HG03520 (cell line): ENCODE data around the gene TPMT.
"Not testable (repeated sequence)": the region's sequence is repeated elsewhere in the genome, so short reads cannot be mapped to it uniquely, and the experiment has no call there.

Experiments
- ATAC-seq: cut with Tn5 transposase; IDR thresholded peaks from one replicate; pipeline ENCODE4 v1.9.1; 2021; ENCODE audit warnings: mild to moderate bottlenecking, moderate library complexity; ENCODE audit not compliant: unreplicated experiment

TPMT gene

DNA sequence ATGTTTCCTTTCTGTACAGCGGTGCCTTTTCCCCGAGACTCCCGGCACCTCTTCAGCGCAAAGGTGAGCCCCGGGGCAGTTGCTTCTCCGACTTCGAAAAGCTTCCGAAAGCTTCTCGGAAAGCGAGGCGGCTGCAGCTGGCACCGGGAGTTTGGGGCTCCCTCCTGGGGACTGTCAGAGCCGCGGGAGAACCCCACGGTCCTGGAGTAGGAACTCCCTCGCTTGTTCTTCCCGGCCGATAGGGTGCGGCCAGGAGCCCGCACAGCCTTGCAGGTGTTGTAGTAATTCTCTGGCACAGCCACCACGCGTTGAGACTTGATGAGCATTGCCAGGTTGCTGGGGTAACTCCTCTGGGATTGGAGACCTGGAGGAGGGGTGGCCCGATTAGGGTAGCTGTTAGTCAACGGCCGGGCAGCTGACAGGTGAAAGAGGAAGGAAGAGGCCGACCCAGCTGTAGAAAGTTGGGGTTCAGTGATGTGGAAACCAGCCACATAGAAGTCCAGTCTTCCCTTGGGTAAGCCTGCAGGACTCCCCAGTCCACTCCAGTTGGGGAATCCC is 1.1 kb upstream of the TPMT start:
- peak; percentile 28 for ATAC-seq

DNA sequence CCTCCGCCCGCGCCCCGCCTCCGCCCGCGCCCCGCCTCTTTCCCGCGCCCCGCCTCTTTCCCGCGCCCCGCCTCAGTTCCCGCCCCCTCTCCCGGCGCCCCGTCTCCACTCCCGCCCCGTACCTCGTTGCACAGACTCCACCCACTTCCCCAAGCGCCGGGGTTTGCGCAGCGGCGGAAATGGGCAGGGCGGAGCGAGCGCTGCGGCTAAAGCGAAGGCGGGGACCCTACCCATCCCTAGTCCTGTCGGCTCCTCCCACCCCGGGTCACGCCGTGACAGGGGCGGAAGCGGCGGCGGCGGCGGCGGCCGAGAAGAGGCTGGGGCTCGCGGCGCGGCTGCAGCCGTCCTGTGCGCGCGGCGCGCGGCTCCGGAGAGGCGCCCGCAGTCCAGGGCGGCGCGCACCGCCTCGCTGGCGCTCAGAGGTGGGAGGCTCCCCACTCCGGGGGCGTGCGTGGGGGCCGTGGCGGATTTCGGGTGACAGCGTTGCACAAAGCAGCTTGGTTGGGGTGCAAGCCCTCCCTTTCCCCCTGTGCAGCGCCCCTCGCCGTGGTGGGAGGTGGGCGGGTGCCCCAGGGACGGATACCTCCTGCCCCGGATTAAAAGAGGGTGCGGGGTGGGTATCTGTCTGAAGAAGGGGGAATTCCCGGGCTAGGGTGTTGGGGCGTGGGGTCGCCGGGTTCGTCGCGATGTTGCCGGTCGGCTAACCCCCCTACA is 430 bp upstream of the TPMT start, which contains the start of gene KDM1B:
KDM1B (plus strand) TSS at position 273 of the 714 bp plus-strand sequence. CDS start 4,474 bp downstream, outside the sequence.
- ATAC-seq: peak; percentile 90

DNA sequence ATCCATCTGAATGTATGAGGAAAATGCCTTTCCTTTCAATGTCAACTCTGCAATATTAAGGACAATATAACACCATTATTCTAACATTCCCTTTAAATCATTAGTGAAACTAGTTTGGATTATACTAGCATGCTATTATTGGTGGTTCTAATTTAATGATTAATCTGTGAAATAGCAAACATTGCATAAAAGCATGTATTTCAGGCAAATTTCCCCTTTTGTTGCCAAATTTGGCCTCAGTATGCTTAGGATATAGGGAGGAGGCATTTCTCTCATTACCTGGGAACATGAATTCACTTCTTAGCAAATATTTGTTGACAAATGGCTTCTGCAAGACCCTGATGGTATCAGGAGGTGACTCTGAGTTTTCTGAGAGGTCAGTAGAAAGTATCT is 1.6 kb downstream of the TPMT start:
- ATAC-seq: no peak

DNA sequence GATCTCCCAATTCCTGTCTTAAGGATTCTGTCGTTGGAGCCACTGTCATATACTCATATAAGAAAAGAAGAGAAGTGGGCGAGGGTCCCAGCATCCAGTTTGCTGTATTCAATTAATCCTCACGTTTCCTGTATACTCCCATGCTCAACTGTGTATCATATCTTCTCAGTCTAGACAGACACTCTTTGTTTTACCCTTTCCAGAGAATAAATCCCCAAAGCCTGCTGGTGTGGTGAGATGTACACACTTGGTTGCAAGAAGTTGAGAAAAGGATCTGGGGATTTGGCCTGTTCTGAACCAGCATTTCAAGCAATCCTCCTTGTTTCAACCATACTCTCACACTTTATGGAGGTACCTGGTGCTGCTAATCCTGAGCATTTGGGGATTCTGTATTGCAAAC is 3.1 kb downstream of the TPMT start:
- no peak for ATAC-seq

DNA sequence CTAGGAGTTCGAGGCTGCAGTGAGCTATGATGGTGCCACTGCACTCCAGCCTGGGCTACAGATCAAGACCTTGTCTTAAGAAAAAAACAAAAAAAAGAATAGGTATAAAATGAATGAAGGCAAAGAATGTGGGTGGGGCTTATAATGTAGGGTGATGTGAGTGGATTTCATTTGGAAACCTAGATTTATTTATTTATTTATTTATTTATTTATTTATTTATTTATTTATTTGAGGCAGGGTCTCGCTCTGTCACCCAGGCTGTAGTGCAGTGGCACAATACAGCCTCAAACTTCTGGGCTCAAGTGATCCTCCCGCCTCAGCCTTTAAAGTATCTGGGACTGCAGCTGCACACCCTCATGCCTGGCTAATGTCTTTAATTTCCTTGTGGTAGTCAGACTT is 3.5 kb downstream of the TPMT start:
- ATAC-seq: not testable (repeated sequence)

DNA sequence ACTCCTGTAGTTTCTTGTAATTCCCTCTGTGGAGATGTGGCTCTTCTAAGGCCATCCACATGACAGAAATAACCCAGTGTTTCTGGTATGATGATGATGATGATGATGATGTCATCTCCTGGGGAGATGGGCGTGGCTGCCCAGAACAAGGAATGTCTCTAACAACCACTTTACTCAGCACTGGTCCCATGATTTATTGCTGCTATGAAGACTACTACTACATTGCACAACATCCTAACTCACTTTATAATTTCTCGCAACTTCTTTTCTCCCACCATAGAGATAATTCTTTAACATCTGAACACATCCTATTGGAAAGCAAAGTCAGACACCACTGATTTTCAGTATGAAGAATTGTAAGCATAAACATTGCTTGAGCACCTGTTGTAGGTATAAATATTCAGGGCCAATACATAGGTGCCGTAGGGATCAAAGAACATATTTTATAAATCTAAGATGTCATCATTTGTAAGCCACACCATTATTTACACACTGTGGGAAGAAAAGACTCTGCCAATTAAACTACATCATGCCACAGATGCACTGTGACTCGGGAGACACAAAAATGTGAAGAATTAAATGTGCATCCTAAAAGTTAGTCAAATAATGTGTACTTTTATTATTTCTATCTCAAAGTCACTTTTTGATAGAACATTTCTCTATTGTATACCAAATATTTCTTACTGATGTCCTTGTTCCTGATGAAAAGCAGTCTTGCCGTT is 6.4 kb downstream of the TPMT start:
- no peak for ATAC-seq

DNA sequence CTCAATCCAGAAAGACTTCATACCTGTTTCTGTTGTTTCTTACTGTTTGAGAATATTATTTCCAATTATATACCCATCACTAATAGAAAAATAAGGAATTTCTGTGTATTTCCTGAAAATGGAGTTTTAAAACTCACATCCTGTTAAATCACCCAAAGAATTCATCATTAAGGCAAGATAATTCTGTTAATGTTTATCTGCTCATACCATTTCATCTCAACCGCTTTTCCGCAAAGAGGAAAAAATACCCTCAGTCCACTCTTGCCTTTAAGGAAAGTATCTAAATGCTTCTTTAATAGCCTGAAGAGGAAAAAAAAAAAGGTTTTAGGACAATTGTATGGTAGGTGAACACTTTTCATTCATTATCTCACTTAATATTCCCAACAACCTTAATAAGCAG is 7.3 kb downstream of the TPMT start:
- ATAC-seq: no peak

DNA sequence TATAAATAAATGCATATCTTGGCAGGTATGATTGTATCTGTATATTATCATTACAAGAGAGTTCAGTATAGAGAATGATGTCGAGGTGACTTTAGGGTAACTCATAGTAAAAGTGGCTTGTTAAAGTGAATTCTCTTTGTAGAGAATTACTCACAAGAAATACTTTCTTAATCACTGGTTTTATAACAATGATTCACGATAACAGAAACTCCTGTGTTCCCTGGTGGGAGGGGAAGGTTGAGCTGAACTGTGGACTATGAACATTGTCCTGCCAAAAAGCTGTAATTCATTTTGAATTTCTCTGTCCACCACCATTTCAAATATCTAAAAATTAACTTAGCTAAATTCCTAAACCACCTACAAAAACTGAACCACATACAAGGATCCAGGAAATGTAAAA is 7.7 kb downstream of the TPMT start:
- ATAC-seq: no peak

DNA sequence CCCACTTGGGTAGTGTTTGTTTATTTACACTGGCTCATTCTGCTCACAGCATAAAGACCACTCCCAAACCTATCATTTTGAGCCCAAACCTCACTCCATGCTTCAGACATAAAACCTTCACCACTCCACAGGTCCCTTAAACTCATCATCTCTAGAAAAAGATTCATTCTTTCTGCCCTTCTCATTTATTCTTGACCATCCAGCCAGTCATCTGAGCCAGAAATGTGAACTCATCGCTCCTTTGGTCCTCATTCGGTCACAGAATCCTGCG is 12.4 kb downstream of the TPMT start:
- no peak for ATAC-seq

DNA sequence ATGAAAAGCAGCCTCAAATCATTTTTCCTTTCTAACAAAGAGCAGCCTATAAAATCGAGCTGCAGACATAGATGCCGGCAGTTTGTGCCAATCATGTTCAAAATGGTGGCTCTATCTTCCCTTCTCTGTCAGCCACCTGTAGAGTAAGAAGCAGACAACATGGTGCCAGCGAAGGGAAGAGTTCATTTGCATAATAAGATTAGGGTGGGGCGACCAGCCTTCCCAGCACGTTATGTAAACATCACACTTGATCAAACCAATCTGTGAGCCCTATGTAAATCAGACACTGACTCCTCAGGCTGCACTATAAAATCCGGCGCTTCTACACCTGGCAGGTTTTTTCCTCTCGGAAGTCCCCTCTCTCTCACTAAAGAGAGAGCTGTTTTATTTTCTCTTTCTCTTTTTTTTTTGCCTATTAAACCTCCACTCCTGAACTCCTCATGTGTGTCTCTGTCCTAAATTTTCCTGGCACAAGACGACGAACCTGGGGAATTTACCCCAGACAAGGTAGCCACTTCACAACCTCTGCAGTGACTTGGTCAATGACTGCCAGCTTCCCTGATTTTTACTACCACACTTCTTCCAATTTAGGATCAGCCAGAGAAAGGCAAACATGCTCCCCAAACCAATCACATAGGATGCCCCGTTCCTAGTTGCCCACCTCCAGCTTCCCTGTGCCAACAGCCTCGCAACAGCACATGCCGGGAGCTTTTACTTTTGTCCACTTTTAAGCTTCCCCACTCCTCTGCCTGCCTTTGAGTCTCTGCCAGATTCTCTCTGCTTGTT is 12.9 kb downstream of the TPMT start:
- ATAC-seq: no peak

DNA sequence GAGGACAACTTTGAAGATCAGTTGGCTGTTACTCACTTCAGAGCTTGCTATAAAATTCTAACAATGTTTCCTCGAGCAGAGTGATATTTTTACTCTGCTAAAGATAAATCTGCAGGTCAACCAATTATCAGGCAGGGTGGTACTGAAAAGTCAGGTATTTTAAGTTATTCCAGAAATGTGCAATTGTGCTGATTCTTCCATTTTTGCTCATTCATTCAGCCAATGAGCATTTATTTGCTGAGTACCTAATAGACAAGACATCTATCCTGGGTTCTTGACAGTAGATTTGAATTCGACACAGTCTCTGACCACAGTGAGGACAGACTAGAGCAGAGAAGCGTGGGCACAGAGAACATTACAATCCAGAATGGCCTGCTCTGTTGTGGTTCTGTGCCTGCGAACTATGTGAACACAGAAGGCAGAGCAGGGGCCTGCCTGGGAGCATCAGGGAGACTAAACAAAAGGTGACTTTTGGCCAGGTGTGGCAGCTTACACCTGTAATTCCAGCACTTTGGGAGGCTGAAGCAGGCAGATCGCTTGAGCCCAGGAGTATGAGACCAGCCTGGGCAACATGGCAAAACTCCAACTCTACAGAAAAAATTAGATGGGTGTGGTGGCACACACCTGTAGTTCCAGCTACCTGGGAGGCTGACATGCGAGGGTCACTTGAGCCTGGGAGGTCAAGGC is 14.8 kb downstream of the TPMT start:
- ATAC-seq: no peak

DNA sequence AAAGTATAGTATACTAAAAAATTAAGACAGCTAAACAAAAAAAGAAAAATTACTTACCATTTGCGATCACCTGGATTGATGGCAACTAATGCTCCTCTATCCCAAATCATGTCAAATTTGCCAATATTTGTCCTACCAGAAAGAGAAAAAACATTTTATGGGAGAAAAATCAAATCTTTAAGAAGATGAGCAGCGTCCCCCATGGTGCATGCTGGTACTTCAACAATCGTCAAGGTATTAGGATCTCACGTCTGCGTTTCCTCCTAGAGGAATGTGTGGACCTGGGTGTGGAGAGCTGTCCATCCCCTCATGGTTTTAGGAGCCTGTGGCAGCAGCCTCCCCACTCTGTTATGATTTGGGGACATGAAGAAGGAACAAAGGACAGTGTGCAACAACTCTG is 16.0 kb downstream of the TPMT start:
- no peak for ATAC-seq

DNA sequence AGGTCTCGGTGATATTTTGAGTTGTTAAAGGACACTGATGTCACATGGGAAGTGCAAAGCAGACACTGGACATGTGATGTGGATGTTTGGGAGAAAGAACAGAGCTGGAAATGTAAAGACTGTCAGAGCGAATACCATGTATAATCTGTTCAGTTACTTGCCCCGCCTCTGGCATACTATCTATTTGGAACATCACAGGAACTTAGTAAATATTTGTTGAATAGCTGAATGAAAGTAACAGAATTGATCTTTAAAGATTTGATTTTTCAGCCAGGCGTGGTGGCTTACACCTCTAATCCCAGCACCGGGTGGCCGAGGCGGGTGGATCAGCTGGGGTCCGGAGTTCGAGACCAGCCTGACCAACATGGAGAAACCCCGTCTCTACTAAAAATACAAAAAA is 18.6 kb downstream of the TPMT start:
- no peak for ATAC-seq

DNA sequence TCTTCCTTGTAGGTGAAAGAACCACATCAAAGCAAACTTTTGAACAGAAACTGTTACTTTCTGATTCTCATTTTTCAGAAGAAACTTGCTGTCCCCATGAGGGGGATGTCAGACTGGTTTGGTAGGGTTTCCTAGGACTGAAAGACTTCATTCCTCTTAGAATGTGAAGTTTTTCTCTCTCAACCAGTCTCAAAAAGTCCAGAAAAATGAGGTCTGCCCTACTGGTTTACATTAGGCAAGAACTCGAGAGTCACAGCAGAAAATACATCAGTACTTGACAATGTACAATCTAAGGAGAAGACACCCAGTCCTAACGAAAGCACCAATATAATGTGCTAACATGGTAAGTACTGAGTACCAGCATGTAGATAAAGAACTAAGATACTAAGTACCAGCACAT is 19.7 kb downstream of the TPMT start:
- ATAC-seq: no peak

DNA sequence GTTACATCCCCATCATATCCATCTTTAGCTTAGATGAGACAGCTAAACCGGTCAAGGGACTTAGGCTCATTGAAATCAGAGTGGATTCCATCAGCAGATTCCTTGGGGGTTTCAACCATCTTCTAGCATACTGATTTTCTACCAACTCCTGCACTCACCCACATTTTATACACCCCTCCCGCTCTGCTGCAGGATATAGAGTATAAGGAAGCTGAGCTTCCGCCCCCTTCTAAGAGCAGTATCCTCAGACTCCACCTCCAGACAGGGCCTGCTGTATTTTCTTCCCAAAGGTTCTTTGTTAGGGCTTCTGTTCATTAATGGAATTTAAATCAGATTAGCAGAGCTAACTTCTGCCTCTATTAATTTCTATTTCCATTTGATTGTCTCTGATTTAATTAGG is 22.5 kb downstream of the TPMT start:
- no peak for ATAC-seq

DNA sequence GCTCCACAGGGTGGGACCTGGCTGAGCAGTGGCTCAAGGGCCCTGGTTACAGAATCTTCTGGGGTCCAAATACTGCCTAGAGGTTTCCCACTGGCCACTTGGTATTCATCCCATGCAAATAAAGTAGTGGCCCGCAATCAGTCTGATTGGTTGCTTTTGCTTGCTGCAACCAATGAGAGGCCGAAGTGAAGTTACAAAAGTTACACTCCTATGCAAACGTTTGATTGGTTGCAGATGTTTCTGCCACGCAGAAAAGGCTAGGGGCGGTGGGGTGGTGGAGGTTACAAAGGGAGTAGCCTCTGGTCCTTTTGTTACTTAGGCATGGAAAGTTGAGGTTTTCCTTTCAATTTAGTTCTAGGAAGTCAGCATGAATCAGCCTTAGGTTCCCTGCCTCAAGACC is 28.8 kb downstream of the TPMT start:
- ATAC-seq: no peak

DNA sequence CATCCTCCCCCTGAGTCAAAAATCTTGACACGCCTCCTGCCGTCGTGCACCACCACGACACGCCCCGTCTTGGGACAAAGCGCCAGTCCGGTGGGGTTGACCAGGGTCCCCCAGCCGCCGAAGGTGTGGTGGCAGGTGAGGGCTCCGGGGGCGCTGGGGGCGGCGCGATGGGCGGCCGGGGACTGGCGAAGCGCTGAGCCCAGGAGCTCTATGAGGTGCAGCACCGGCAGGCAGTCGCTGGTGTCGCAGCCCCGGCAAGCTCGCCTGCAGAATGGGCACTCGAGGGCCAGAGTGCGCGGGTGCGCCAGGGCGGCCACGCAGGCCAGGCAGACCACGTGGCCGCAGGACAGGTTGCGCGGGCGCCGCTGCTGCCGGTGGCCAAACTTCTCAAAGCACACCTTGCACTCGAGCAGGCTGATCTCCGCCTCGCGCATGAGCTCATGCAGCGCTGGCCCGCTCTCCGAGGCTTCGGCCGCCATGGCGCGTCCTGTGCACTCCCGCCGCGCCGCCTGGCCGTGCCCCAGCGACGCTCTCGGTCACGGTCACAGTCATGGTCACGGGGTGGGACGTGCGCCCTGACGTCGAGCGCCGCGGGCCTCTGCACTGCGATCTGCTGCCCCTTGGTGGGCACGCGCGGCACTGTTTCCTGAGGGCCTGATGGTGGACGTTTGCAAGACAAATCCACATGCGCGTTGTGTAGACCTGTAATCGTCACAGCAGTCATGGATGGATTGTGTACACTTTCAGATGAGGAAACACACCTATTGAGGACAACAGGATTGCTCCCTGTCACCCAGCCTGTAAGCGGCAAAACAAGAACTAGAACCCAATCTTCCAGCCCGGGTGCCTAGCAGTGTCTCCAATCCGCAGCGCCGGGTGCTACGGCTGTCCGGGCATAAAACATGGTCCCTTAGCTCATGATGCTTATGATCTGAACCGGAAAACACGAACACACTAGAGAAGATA is 32.5 kb downstream of the TPMT start, which contains the start of gene NHLRC1:
NHLRC1 (minus strand) TSS at position 550 of the 966 bp plus-strand sequence; CDS start at position 479, 71 bp downstream.
- ATAC-seq: peak; percentile 97

DNA sequence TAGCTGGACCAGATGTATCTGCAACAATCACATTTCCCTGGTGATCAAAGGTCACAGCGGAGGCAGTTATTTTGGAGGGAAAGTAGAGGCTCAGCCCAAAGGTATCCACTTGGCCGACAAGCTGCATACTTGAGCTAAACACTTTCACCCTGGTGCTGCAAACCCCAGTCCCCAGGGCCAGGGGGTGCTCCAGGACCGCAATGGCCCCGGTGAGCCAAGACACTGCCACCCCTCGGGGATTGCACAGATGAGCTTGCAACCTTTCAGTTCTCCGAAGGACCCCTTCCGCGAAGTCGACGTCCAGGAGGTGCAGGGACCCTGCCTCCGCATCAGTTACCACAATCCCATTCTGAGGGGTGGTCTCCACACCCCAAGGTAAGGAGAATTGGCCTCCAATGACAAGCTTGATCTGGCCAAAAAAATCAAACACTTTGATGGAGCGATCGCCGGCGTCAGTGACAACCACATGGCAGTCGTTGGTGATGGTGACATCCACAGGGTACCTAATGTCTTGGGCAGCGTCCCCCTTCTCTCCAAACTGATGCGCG is 33.2 kb downstream of the TPMT start:
- ATAC-seq: no peak

DNA sequence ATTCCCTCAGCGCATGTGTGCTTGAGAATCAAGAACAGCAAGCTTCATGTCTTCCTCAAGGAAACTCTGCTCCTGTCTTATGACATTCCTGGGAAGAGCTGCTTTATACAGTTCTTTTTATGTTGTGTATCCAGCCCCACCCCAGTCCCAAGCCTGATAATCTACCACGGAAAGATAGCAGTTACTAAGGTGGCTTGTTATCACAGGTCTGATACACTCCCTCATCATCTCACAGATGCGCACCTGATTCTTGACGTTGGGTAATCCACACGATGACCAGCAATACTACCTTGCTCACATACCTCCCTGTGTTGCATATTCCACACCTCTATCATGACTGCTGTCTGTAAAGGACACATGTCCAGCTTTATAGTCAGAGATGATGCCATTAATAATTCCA is 35.6 kb downstream of the TPMT start:
- ATAC-seq: no peak

DNA sequence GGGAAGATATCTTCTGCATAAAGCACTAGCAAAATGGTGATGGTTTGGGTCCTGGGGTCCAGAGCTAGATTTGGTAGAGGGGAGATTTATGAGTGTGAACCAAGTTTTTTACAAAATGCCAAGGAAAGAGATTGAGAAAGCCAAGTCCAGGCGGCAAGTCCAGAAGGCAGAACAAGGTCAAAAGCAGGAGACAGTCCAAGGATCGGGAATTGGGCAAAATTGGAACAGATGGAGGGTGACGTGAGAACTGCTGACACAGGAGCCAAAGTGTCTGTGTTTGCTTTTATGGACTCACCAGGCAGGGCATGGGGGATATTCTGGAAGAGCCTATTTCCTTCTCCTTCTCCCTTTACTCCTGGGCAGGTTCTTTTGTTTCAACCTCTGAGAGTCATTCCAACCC is 36.5 kb downstream of the TPMT start:
- no peak for ATAC-seq
